ENCODE results near the gene LVRN.

GRCh38 chr5:115948091-115948534 is 14.2 kb upstream of the LVRN start:
- TF ChIP-seq CTCF (IDR thresholded peaks at IDR 0.05; ENCODE audit: borderline replicate concordance, extremely low read depth, low read length, poor library complexity, severe bottlenecking), result no peak
- no peak for TF ChIP-seq EZH2 (IDR thresholded peaks at IDR 0.05; ENCODE audit: borderline replicate concordance, low read depth, low read length, severe bottlenecking)
